IPS-18c (cell line): Measurements from ENCODE around the gene VWA5B1.

ENCODE experiments used
- H3K4me3 ChIP-seq: 2 replicates; pipeline ENCODE4 v1.7.0; 2013; ENCODE audit warnings: low read depth, mild to moderate bottlenecking, low read length, moderate library complexity; ENCODE audit not compliant: insufficient read depth
- H3K9me3 ChIP-seq: one replicate; pipeline ENCODE4 v1.6.1; 2013; ENCODE audit warnings: mild to moderate bottlenecking, low read length, moderate library complexity; ENCODE audit not compliant: control insufficient read depth, insufficient read depth

Gene VWA5B1

DNA sequence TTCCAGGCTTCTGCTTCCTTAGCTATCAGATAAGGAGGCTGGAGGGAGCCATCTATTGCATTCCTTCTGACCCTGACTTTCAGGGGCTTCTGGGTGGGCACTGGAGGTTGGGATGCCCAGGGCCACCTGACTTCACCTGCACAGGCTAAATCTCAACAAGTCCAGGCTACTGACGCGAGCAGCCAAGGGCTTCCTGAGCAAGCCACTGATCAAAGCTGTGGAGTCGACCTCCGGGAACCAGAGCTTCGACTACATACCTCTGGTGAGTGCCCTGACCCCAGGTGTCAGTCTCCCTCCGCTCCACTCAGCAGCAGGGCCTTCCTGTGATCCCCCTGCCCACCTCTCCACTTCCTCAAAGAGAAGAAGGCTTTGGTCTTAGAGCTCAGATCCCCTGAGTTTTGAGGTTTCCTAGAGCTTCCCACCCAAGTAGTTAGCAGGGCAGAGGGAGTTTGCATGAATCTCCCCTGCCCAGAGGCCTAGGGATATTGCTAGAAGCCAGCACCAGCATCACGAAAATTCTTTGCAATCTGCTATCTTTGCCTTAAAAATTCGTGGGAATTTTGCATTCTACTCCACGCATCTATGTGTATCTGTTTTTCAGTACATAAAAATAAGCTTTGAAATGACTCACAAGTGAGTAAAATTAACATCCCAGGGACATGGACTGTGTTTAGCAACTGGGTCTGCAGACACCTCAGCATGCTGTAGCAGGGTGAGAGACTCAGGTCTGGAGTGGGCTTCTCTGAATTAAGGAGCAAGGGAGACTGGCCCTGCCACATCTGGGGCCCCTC is 61.4 kb downstream of the VWA5B1 start:
- Histone ChIP-seq H3K4me3 (no peak overlapping the region), H3K9me3 (no peaks in the 10 kb centered on the region)

DNA sequence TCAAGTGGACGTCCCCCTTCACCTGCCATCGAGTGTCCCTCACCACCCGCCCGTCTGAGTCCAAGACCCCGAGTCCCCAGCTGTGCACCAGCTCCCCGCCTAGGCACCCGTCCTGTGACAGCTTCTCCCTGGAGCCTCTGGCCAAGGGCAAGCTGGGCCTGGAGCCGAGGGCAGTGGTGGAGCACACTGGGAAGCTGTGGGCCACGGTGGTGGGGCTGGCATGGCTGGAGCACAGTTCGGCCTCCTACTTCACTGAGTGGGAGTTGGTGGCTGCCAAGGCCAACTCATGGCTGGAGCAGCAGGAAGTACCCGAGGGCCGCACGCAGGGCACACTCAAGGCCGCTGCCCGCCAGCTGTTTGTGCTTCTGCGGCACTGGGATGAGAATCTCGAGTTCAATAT is 63.2 kb downstream of the VWA5B1 start:
- H3K9me3 ChIP-seq, result no peaks in the 10 kb centered on the region
- H3K4me3 ChIP-seq, result no peak overlapping the region

DNA sequence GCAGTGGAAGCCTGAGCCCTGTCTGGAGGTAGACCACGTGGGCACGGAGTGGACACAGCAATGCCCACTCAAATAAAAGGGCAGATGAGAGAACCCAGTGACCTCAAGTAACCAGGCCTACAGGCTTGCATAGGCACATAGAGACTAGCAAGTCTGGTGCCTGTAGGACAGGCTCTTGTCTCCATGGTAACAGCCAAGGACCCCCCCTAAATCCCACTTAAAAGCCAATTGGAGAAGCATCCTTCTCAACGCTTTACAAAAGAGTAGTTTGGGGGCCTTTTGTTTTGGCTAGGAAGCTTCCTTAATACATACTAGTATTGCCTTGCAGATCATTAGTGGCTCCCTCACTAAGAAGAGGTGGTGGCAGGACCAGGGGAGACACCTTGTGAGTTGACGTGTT is 63.9 kb downstream of the VWA5B1 start:
- Histone ChIP-seq H3K4me3 (no peak overlapping the region), H3K9me3 (no peaks in the 10 kb centered on the region)

DNA sequence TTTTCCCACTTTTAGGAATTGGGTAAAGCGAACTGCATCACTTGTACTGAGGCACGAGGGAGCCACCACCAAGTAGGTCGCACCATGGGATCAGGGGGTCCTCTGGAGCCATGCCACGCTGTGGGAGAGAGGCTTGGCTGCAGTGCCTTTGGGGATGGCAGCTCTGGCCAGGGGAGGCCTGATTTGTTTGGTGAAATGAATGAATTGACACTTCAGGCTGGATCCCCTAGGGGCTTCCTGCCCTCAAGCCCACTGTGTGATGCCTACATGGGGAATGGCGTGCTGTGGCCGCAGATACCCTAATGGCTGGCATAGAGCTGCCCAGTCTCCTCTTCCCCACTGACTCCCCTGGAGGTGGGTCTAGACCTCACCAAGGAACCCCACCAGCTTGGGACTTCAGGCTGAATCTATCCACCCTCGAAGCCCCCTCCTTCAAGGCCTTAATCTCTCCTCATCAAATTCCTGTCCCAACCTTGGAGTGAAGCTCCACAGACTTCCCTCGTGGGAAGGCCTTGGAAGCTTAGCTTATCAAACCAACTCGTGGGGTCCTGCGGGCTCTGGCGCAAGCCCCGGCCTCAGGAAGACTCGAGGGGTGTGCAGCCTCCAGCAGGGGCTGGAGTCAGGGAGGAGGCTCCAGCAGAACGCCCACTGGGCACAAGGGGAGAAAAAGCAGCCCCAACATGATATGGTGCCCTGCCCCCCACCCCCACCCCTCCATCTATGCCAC is 64.6 kb downstream of the VWA5B1 start:
- H3K9me3 ChIP-seq, result no peaks in the 10 kb centered on the region
- no peak overlapping the region for H3K4me3 ChIP-seq

DNA sequence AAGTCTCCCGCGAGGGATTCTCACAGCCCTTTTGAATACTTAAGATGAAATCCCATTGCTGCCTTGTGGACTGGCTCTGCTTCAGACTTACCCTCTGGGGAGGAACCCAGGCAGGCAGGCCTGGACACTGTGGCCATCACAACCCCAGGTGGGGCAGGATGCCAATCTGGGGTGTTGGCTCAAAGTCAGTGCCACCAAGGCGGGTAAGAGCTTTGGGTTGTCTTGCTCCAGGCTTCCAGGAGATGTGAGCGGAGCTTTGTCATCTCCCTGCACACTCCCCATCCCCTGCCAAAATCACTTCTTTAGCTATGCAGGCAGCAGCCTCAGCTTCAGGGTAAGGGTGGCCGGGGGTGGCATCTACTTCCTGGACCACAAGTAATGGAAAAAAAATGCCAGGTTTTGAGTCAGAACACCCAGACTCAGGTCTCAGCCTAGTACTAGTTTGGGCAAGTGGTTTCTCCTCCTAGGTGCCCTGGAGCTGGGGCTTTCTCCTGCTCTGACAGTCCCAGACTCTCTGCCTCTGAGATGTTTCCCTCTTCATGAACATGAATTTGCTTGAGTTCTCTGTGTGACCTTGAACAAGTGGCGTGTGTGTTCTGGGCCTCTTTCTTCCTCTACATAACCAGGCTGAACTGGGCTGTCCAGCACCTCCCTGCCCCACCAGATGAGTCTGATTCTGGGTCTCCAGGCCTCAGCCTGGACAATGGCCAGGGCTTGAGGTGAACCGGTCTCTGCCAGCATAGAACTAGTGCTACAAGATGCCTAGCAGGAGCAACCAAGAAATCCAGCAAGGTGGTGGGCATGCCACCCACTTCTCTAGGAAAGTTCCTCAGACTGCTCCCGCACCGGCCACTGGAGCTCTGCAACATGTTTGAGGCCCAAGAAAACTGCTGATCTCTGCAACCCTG is 65.4 kb downstream of the VWA5B1 start:
- no peak overlapping the region for H3K4me3 ChIP-seq
- no peaks in the 10 kb centered on the region for H3K9me3 ChIP-seq

DNA sequence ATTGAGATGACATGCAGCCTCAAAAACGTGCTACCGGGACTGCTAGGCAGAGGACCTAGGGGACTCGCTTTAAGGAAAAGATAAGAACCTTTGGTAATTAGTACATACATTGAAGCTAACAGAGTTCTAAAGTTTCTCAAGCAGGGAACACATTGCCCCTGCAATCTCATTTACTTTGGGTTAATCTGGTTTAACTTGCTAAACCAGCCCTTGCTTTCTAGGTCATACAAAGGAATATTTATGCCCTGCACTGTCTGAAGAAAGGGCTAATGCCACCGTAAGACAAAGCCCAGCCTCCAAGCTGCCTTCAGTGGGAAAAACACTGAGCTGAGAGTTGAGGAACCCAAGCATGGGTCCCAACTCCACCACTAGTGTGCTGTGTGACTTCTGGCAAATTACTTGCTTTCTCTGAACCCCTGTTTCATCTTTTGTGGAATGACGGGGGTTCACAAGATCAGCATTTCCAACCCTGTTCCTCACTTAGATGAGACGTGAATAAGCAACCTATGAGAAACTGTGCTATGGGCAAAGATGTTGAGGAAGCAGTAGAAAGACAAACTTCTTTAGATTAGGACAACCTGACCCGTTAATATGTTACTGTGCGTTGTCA is 66.3 kb downstream of the VWA5B1 start:
- H3K9me3 ChIP-seq, result no peaks in the 10 kb centered on the region

DNA sequence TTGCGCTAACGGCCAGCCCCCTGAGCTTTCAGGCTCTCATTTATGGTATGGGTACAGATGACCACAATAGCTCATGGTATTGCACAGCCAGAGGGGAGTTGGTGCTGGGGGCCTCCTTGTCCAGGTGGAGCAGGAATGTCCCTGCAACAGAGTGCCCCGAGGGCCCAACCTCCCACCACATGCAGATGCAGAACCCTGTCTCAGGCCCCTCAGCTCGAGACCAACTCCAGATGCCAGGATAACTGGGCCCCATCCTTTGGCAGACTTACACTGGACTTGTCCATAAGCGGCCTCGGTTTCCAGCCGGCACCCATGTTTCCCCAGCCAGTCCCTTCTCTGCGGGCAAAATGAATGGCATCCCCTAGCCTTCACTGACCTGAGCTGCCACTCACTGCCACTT is 67.1 kb downstream of the VWA5B1 start:
- H3K4me3 ChIP-seq, result no peak overlapping the region
- no peaks in the 10 kb centered on the region for H3K9me3 ChIP-seq

More for the DNA sequence above, 66.3 kb downstream of the VWA5B1 start:
- H3K4me3 ChIP-seq, result no peak overlapping the region

DNA sequence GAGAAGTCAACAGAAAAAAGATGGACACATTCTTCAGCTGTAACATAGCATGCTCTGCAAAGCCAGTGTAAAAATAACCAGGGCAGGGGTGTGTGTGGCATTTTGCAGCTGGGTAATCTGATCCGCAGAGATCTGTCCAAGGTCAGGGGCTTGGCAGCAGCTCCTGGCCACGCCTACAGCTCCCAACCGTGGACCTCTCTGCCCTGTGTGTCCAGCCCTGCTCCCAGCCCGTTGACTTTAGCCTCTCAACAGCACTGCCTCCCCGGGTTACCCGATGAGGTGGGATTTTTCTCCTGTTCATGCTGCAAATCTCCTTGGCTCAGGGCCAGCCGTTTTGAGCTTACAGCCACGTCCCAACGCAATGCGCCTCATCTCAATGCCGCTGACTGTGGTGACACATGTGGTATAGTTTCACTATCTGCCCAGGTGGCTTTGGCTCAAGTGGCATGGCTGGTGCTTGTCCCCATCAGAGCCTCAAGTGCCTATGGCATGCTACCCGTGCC is 68.1 kb downstream of the VWA5B1 start:
- H3K4me3 ChIP-seq, result no peak overlapping the region
- H3K9me3 ChIP-seq, result no peaks in the 10 kb centered on the region

DNA sequence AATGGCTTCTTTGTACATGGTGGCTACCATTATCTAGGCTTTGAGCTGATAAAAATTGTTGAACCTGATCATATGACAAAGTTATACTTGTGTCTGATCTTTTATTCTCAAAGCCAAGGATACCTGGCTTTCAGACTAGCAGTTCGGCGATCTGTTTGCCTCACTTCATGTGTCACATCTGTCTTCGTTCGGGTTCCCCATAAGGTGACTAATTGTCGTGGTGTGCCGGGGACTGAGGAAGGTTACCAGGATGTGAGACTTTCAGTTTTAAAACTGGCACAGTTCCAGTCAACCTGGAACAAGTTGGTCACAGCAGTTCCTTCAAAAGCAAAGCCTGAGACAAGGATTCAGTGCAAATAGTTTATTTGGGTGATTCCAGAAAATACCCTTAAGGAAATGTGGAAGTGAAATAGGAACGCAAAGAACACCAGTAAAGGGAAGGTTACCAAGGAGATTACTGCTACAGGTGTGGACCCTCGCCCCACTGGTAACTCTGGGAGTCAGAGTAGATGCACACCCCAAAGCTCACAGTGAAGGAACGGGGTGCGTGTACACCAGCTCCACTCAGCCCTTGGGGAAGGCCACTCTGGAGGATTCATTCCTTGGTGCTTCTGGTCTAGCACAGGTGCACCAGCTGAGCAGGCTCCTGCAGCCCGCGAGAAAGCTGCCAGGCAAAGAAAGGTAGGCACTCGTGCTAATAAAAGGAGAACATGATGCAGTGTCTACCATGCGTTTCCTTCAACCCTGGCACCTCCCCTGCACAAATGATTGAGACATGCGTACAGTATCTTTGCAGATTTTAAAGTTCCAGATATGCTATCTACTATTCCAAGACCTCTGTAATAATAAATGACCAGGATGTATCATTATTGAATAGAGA is 69.0 kb downstream of the VWA5B1 start:
- Histone ChIP-seq H3K9me3 (no peaks in the 10 kb centered on the region), H3K4me3 (no peak overlapping the region)

DNA sequence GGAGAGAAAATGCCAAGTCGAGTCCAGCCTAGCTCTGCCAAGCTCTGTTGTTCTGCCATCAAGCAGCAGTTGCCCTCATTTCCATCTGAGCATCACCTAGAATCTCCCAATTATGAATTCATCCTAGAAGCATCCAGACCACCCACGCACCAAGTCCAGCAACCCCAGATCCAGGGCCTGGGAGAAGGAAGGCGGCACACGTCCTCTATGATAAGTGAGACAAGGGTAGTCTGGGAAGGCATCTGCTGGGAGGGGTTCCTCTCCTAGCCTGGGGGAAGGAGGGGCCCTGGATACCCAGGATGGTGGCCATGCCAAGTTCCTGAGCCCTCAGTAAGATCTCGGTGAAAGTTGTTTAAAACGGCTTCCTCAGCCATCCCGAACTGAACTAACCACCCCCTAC is 70.7 kb downstream of the VWA5B1 start:
- H3K4me3 ChIP-seq, result no peak overlapping the region
- no peaks in the 10 kb centered on the region for H3K9me3 ChIP-seq

DNA sequence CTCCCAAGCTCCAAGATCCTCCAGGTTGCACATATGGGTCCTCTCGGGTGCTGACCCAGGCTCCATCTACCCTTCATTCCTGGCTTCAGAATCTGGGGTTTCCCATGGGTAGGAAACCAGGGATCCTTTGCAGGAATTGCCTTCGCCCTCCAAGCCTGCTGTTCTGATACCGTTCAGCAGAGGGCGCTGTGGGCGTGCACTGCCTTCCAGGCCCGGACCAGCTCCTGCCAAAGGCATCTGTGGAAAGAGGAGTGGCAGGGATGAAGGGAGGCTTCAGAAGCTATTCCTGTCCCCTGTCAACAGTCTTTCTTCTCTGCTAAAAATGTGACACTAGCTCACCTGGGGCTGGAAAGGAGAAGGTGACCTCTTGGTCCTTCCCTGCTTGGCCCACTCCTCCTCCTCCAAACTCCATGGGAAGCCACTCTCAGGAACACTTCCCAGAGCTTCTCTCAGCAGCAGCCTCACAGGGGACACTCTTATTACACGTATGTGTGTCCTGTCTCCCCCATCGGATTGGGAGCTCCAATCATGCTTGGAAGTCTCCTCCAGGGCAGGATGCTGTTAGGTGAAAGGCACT is 71.2 kb downstream of the VWA5B1 start:
- Histone ChIP-seq H3K9me3 (no peaks in the 10 kb centered on the region), H3K4me3 (no peak overlapping the region)

DNA sequence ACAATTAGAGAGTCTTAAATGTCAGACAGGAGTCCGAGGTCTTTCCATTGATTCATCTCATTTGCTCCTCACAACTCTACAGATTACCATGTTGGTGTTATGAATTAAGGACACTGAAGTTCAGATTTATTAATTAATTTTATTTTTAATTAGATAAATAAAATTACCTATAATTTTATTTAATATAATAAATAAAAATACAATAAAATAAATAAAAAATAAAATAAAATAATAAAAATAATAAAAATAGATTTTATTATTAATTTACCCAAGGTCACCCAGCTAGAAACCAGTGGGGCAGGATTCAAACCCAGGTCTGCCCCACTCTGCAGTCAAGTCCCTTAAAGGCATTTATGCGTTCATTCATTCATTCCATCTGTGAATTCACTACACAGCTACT is 72.2 kb downstream of the VWA5B1 start:
- Histone ChIP-seq H3K4me3 (no peak overlapping the region), H3K9me3 (no peaks in the 10 kb centered on the region)

DNA sequence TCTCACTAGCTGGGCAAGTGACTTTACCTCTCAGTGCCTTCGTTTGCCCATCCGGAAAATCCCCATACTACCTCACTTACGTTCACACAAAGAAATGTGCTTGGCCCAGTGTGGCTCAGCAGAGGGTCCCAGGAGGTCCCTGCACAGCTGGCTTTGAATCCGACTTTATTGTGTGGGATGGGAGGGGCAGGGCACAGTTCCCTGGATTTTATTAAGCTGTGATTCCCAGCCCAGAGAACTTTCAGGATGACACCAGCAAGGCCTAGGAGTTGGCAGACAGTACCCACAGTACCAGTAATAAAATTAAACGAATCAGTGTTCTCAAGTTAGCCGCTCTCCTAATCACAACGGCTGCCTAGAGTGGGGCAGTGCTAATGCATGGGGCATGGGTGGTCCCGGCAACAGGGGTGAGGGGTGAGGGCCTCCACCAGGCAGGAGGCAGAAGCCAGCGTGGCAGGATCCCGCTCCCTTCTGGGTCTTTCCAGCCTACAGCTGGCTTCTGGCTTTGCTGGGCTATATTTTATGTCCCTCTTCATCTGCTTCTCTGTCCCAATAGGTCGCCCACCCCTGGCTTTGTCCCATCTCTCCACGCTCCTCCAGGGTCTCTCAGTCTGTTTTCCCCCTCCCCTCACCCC is 74.9 kb downstream of the VWA5B1 start:
- Histone ChIP-seq H3K4me3 (peak overlapping the region; percentile 55; the same call in 1 of the 2 replicates), H3K9me3 (no peaks in the 10 kb centered on the region)

DNA sequence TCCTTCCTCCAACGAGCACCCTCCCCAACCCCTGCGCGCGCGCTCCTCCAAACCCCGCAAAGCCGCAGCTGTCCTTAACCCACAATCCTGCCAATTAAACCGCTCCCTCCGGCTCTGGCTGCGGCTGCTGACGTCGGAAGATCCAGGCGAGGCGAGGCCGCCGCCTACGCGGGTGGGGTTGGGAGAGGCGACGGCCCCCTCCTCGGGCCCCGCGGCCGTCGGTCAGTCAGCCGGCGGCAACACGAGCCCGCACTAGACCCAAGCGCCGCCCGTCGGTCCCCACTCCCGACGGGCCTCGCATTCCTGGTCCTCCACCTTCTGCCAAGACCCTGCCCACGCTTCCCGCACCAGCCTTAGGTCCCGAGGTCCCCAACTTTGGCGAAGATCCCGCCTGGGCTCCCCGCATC is 75.4 kb downstream of the VWA5B1 start:
- peak overlapping the region; percentile 55 for H3K4me3 ChIP-seq
- H3K9me3 ChIP-seq, result no peaks in the 10 kb centered on the region

DNA sequence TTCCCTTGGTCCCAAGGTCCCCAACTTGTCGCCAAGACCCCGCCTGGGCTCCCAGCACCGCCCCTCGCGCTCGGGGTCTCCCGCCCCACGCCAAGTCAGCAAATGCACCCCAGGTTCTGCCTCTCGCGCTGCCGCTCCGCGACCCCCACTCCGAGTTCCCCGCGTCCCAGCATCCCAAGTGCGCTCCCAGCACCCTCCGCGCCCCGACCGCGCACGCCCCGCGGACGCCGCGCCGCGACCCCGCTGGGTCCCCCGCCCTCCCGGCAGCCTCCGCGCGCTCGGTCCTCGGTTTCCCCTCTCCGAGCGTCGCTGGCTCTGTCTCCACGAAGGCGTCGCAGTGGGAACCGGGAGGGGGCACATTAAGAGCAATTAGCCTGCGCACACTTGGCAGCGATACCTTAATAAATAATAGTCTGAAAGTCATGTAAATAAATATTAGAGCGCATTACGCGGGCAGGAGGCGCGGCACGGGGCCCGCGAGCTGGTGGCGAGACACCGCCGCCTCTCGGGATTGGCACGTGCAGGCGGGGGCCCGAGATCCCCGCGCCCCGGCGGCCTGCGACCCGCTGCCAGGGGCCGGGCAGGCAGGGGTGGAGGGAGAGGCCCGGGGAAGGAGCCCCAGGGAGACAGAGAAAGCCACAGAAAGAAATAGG is 75.9 kb downstream of the VWA5B1 start:
- Histone ChIP-seq H3K4me3 (peak overlapping the region; percentile 55), H3K9me3 (no peaks in the 10 kb centered on the region)
